ENCODE measurements around the gene PRX. TPM values are rescaled to one million over a fixed set of nuclear protein-coding genes. Genes with fewer than 3 reads are reported as not detected.

Gene PRX
- total and polyA plus RNA-seq, 9 of the 15 experiments (the other 6 are each of a cell fraction or from before 2014, with no cell fraction given), result 0.65 to 3.5 (median 1.7) TPM; not detected in 2

DNA sequence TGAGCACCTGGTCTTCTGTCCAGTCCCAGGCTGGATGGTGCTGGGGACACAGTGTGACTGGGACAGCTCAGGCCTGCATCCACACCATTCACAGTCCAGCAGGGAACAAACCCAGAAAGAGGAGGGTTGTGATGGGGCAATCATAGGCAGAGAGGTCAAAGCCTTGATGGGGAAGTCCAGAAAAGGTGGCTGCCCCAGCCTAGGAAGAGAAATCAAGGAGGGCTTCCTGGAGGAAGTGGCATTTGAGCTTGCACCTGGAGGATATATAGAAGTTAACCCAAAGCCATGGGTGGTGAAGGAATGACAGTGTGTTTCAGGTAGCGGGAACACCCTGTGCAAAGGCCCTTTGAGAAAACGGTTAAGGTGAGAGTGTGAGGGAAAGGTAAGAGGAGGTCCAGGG, 2.6 kb upstream of the PRX start (continued):
- TF ChIP-seq BHLHE40 (IDR thresholded peaks at IDR 0.05; ENCODE audit: low read length) (no peak), HDAC1 (IDR thresholded peaks at IDR 0.05) (peak; percentile 68 to 94), PTBP1 (IDR thresholded peaks at IDR 0.05; ENCODE audit: low read depth, low read length) (peak; percentile 95), ADNP (tag; IDR thresholded peaks at IDR 0.05) (peak; percentile 84), MCM7 (IDR thresholded peaks at IDR 0.05) (no peak), SMARCA5 (IDR thresholded peaks at IDR 0.05) (peak; percentile 99), ZKSCAN8 (CRISPR knock-in tag; IDR thresholded peaks at IDR 0.05) (no peak), CBX3 (IDR thresholded peaks at IDR 0.05; ENCODE audit: borderline replicate concordance in 1 of 2, low read length in 2 of 2) (peak in 1 of 2 experiments; percentile 38; a peak in 1 of 3 replicates)
- TF ChIP-seq, protein P1, sequence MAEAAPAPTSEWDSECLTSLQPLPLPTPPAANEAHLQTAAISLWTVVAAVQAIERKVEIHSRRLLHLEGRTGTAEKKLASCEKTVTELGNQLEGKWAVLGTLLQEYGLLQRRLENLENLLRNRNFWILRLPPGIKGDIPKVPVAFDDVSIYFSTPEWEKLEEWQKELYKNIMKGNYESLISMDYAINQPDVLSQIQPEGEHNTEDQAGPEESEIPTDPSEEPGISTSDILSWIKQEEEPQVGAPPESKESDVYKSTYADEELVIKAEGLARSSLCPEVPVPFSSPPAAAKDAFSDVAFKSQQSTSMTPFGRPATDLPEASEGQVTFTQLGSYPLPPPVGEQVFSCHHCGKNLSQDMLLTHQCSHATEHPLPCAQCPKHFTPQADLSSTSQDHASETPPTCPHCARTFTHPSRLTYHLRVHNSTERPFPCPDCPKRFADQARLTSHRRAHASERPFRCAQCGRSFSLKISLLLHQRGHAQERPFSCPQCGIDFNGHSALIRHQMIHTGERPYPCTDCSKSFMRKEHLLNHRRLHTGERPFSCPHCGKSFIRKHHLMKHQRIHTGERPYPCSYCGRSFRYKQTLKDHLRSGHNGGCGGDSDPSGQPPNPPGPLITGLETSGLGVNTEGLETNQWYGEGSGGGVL (CRISPR knock-in tag; IDR thresholded peaks at IDR 0.05), result no peak
